RWPE1 (cell line): ENCODE data around the gene ST3GAL5.

Experiments used
- CTCF ChIA-PET: fragments of 350-600 bp; sonication (Branson Sonifier 250); formaldehyde crosslinking; extraction: SDS; loops from one replicate; lab custom pipeline; 2021; lab: Yijun Ruan, JAX
- POLR2A ChIA-PET: fragments of 400-600 bp; formaldehyde crosslinking; extraction: SDS; loops from one replicate; lab custom pipeline; 2020; ENCODE audit warnings: antibody characterized with exemption; ENCODE audit not compliant: low non-redundant PET; lab: Yijun Ruan, JAX
- DNase-seq: peaks from one replicate; pipeline ENCODE4 v3.0.0; 2012; ENCODE audit warnings: low spot score
- H3K27ac ChIP-seq: fragments of 450-650 bp; 2 replicates; pipeline ENCODE4 v1.5.1; 2017
- CTCF ChIP-seq: fragments of 450-650 bp; conservative IDR thresholded peaks from 2 replicates; pipeline ENCODE4 v1.5.1; 2017; ENCODE audit warnings: low read depth, mild to moderate bottlenecking

Gene ST3GAL5

GRCh38 chr2:85844486-85844885 lies 44.3 kb downstream of the ST3GAL5 start:
- ChIA-PET CTCF (interaction anchor here (0.6 kb wide), 1 partner anchor 777 kb away, joined by 3 read pairs; no protein-coding TSS in a partner anchor), POLR2A (no interaction called here)
- H3K27ac ChIP-seq, result no peak overlapping the region
- no peak for TF ChIP-seq CTCF
- DNase-seq, result no peak

GRCh38 chr2:85843543-85843942 lies 45.2 kb downstream of the ST3GAL5 start:
- POLR2A ChIA-PET, result no interaction called here
- H3K27ac ChIP-seq, result no peak overlapping the region
- CTCF ChIA-PET, result interaction anchor here (0.6 to 0.8 kb wide), 4 partner anchors 10 to 292 kb away, joined by 3 read pairs; no protein-coding TSS in a partner anchor
- TF ChIP-seq CTCF, result peak; percentile 48
- DNase-seq, result no peak

- DNase-seq, result no peak
- ChIA-PET POLR2A (no interaction called here), CTCF (interaction anchor here (0.7 to 1.2 kb wide), 3 partner anchors 9 to 89 kb away, joined by 3 read pairs; no protein-coding TSS in a partner anchor)
- no peak for TF ChIP-seq CTCF
- no peak overlapping the region for H3K27ac ChIP-seq
Observed at GRCh38 chr2:85840091-85840490, 48.7 kb downstream of the ST3GAL5 start.

GRCh38 chr2:85839461-85839860 lies 49.3 kb downstream of the ST3GAL5 start:
- POLR2A ChIA-PET, result no interaction called here
- H3K27ac ChIP-seq, result no peak overlapping the region
- no peak for DNase-seq
- TF ChIP-seq CTCF, result no peak
- CTCF ChIA-PET, result interaction anchor here (0.7 to 1.2 kb wide), 3 partner anchors 8 to 88 kb away, joined by 3 read pairs; no protein-coding TSS in a partner anchor

GRCh38 chr2:85838641-85839040 lies 50.1 kb downstream of the ST3GAL5 start:
- TF ChIP-seq CTCF, result no peak
- no peak overlapping the region for H3K27ac ChIP-seq
- no peak for DNase-seq
- ChIA-PET POLR2A (no interaction called here), CTCF (interaction anchor here (0.6 to 0.9 kb wide), 2 partner anchors 195 to 240 kb away, joined by 3 to 4 read pairs; no protein-coding TSS in a partner anchor)

GRCh38 chr2:85838181-85838580 lies 50.6 kb downstream of the ST3GAL5 start:
- ChIA-PET POLR2A (no interaction called here), CTCF (interaction anchor here (0.9 kb wide), 1 partner anchor 241 kb away, joined by 3 read pairs; no protein-coding TSS in a partner anchor)
- no peak for TF ChIP-seq CTCF
- no peak overlapping the region for H3K27ac ChIP-seq
- DNase-seq, result no peak
